ENCODE results near the gene SORBS1.

DNA sequence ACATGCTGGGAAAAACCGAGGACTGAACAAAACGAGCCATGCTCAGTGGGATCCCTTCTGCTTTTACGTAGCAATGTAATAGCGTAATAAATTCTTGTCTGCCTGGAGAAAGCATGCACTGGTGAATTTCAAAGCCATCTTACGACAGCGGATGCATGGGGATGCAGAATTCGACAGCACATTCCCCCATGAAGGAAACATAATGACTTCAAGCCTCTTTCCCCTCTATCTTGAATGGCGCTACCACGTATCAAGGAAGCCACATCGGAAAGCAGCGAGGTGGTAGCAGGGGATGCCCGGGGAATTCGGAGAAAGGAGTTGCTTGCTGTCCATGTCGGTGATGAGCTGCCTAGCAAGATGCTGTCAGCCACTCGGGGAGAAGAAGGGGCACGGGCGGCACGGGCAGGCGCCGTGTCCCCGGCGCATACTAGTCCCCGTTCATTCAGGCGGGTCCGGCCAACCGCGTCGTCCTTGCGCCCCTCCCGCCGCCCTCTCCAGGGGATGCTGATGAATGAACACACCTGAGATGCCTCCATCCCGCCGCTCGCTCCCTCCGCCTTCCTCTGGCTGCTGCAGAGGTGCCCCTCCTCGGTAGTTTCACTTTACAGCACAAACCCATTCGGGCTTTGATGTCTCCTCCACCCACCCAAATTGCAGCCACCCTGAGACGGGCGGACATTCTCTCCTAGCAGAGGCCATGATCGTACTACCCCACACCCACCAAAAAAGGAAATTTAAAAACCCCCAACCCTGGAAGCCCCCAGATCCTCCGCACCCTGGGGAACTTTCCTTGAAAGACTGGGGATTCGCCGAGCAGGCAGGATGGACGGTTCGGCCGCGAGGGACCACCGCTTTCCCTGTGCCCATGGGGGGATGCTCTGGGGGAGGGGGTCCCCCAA, 644 bp downstream of the SORBS1 start:
- TF ChIP-seq CTCF (IDR thresholded peaks at IDR 0.05; ENCODE audit: poor library complexity, severe bottlenecking), result no peak
- peak; percentile 8 for TF ChIP-seq POLR2AphosphoS5 (IDR thresholded peaks at IDR 0.05)

All from neural cell (in vitro differentiated cells).